ENCODE measurements around the gene LIMS1.
"Not testable (repeated sequence)": the region's sequence is repeated elsewhere in the genome, so short reads cannot be mapped to it uniquely, and the experiment has no call there.

Gene LIMS1

GRCh38 chr2:108667140-108667539 lies 132.9 kb downstream of the LIMS1 start:
- H3K4me1 ChIP-seq (ENCODE audit: control insufficient read depth, insufficient read depth, low read length, poor library complexity, severe bottlenecking); H3K9me3 ChIP-seq (ENCODE audit: control insufficient read depth, low read length); H3K36me3 ChIP-seq (ENCODE audit: control insufficient read depth, insufficient read depth, low read length); H3K27me3 ChIP-seq (replicated peaks; ENCODE audit: control insufficient read depth, insufficient read depth, low read length, poor library complexity, severe bottlenecking); DNase-seq; H3K4me3 ChIP-seq (ENCODE audit: insufficient read depth, low read depth, low read length, poor library complexity, severe bottlenecking); H3K27ac ChIP-seq (ENCODE audit: insufficient read depth, low read length, poor library complexity, severe bottlenecking): not testable (repeated sequence)

- not testable (repeated sequence) for H3K4me3 ChIP-seq (ENCODE audit: insufficient read depth, low read depth, low read length, poor library complexity, severe bottlenecking); H3K9me3 ChIP-seq (ENCODE audit: control insufficient read depth, low read length); DNase-seq; H3K4me1 ChIP-seq (ENCODE audit: control insufficient read depth, insufficient read depth, low read length, poor library complexity, severe bottlenecking); H3K27ac ChIP-seq (ENCODE audit: insufficient read depth, low read length, poor library complexity, severe bottlenecking); H3K27me3 ChIP-seq (replicated peaks; ENCODE audit: control insufficient read depth, insufficient read depth, low read length, poor library complexity, severe bottlenecking); H3K36me3 ChIP-seq (ENCODE audit: control insufficient read depth, insufficient read depth, low read length)
Observed at GRCh38 chr2:108670282-108670681, 136.0 kb downstream of the LIMS1 start.

- not testable (repeated sequence) for H3K9me3 ChIP-seq (ENCODE audit: control insufficient read depth, low read length); H3K36me3 ChIP-seq (ENCODE audit: control insufficient read depth, insufficient read depth, low read length); H3K27ac ChIP-seq (ENCODE audit: insufficient read depth, low read length, poor library complexity, severe bottlenecking); DNase-seq; H3K4me3 ChIP-seq (ENCODE audit: insufficient read depth, low read depth, low read length, poor library complexity, severe bottlenecking); H3K27me3 ChIP-seq (replicated peaks; ENCODE audit: control insufficient read depth, insufficient read depth, low read length, poor library complexity, severe bottlenecking); H3K4me1 ChIP-seq (ENCODE audit: control insufficient read depth, insufficient read depth, low read length, poor library complexity, severe bottlenecking)
Observed at GRCh38 chr2:108672200-108672805, 138.0 kb downstream of the LIMS1 start.

- H3K9me3 ChIP-seq (ENCODE audit: control insufficient read depth, low read length); H3K4me1 ChIP-seq (ENCODE audit: control insufficient read depth, insufficient read depth, low read length, poor library complexity, severe bottlenecking); DNase-seq; H3K27ac ChIP-seq (ENCODE audit: insufficient read depth, low read length, poor library complexity, severe bottlenecking); H3K4me3 ChIP-seq (ENCODE audit: insufficient read depth, low read depth, low read length, poor library complexity, severe bottlenecking); H3K27me3 ChIP-seq (replicated peaks; ENCODE audit: control insufficient read depth, insufficient read depth, low read length, poor library complexity, severe bottlenecking): not testable (repeated sequence)
- peaks cover 27% of the 10 kb centered on the region for H3K36me3 ChIP-seq (ENCODE audit: control insufficient read depth, insufficient read depth, low read length)
Observed at GRCh38 chr2:108676522-108676921, 142.3 kb downstream of the LIMS1 start.

GRCh38 chr2:108677239-108677744 lies 143.0 kb downstream of the LIMS1 start:
- DNase-seq; H3K27me3 ChIP-seq (replicated peaks; ENCODE audit: control insufficient read depth, insufficient read depth, low read length, poor library complexity, severe bottlenecking); H3K4me1 ChIP-seq (ENCODE audit: control insufficient read depth, insufficient read depth, low read length, poor library complexity, severe bottlenecking); H3K27ac ChIP-seq (ENCODE audit: insufficient read depth, low read length, poor library complexity, severe bottlenecking); H3K9me3 ChIP-seq (ENCODE audit: control insufficient read depth, low read length); H3K4me3 ChIP-seq (ENCODE audit: insufficient read depth, low read depth, low read length, poor library complexity, severe bottlenecking): not testable (repeated sequence)
- H3K36me3 ChIP-seq (ENCODE audit: control insufficient read depth, insufficient read depth, low read length), result peaks cover 34% of the 10 kb centered on the region

GRCh38 chr2:108678198-108678651 lies 144.0 kb downstream of the LIMS1 start:
- not testable (repeated sequence) for H3K4me3 ChIP-seq (ENCODE audit: insufficient read depth, low read depth, low read length, poor library complexity, severe bottlenecking); H3K4me1 ChIP-seq (ENCODE audit: control insufficient read depth, insufficient read depth, low read length, poor library complexity, severe bottlenecking); H3K27me3 ChIP-seq (replicated peaks; ENCODE audit: control insufficient read depth, insufficient read depth, low read length, poor library complexity, severe bottlenecking); H3K27ac ChIP-seq (ENCODE audit: insufficient read depth, low read length, poor library complexity, severe bottlenecking); DNase-seq; H3K9me3 ChIP-seq (ENCODE audit: control insufficient read depth, low read length)
- peaks cover 39% of the 10 kb centered on the region for H3K36me3 ChIP-seq (ENCODE audit: control insufficient read depth, insufficient read depth, low read length)

- not testable (repeated sequence) for H3K4me3 ChIP-seq (ENCODE audit: insufficient read depth, low read depth, low read length, poor library complexity, severe bottlenecking); H3K27ac ChIP-seq (ENCODE audit: insufficient read depth, low read length, poor library complexity, severe bottlenecking); H3K9me3 ChIP-seq (ENCODE audit: control insufficient read depth, low read length); H3K27me3 ChIP-seq (replicated peaks; ENCODE audit: control insufficient read depth, insufficient read depth, low read length, poor library complexity, severe bottlenecking); DNase-seq; H3K4me1 ChIP-seq (ENCODE audit: control insufficient read depth, insufficient read depth, low read length, poor library complexity, severe bottlenecking)
- peaks cover 47% of the 10 kb centered on the region for H3K36me3 ChIP-seq (ENCODE audit: control insufficient read depth, insufficient read depth, low read length)
Observed at GRCh38 chr2:108680805-108681204, 146.5 kb downstream of the LIMS1 start.

GRCh38 chr2:108688818-108689756 lies 154.8 kb downstream of the LIMS1 start:
- not testable (repeated sequence) for H3K36me3 ChIP-seq (ENCODE audit: control insufficient read depth, insufficient read depth, low read length); H3K27ac ChIP-seq (ENCODE audit: insufficient read depth, low read length, poor library complexity, severe bottlenecking); H3K27me3 ChIP-seq (replicated peaks; ENCODE audit: control insufficient read depth, insufficient read depth, low read length, poor library complexity, severe bottlenecking); H3K4me1 ChIP-seq (ENCODE audit: control insufficient read depth, insufficient read depth, low read length, poor library complexity, severe bottlenecking); H3K4me3 ChIP-seq (ENCODE audit: insufficient read depth, low read depth, low read length, poor library complexity, severe bottlenecking); DNase-seq; H3K9me3 ChIP-seq (ENCODE audit: control insufficient read depth, low read length)

GRCh38 chr2:108690001-108690400 lies 155.7 kb downstream of the LIMS1 start:
- not testable (repeated sequence) for H3K9me3 ChIP-seq (ENCODE audit: control insufficient read depth, low read length); DNase-seq; H3K27me3 ChIP-seq (replicated peaks; ENCODE audit: control insufficient read depth, insufficient read depth, low read length, poor library complexity, severe bottlenecking); H3K27ac ChIP-seq (ENCODE audit: insufficient read depth, low read length, poor library complexity, severe bottlenecking); H3K36me3 ChIP-seq (ENCODE audit: control insufficient read depth, insufficient read depth, low read length); H3K4me3 ChIP-seq (ENCODE audit: insufficient read depth, low read depth, low read length, poor library complexity, severe bottlenecking); H3K4me1 ChIP-seq (ENCODE audit: control insufficient read depth, insufficient read depth, low read length, poor library complexity, severe bottlenecking)

GRCh38 chr2:108691447-108691846 lies 157.2 kb downstream of the LIMS1 start:
- H3K4me1 ChIP-seq (ENCODE audit: control insufficient read depth, insufficient read depth, low read length, poor library complexity, severe bottlenecking), result no peaks in the 10 kb centered on the region
- no peak overlapping the region for H3K27ac ChIP-seq (ENCODE audit: insufficient read depth, low read length, poor library complexity, severe bottlenecking)
- no peak overlapping the region for H3K4me3 ChIP-seq (ENCODE audit: insufficient read depth, low read depth, low read length, poor library complexity, severe bottlenecking)
- no peaks in the 10 kb centered on the region for H3K27me3 ChIP-seq (replicated peaks; ENCODE audit: control insufficient read depth, insufficient read depth, low read length, poor library complexity, severe bottlenecking)
- no peaks in the 10 kb centered on the region for H3K36me3 ChIP-seq (ENCODE audit: control insufficient read depth, insufficient read depth, low read length)
- DNase-seq, result no peak
- no peaks in the 10 kb centered on the region for H3K9me3 ChIP-seq (ENCODE audit: control insufficient read depth, low read length)
